Adipocyte (in vitro differentiated cells): ENCODE measurements around the gene FXYD7.
"Not testable (repeated sequence)": the region's sequence is repeated elsewhere in the genome, so short reads cannot be mapped to it uniquely, and the experiment has no call there.

Experiments
- DNase-seq: peaks from one replicate; pipeline ENCODE4 v3.0.0-alpha.2; 2015; ENCODE audit warnings: low read depth
- H3K27me3 ChIP-seq: replicated peaks from 2 replicates; pipeline ENCODE4 v1.7.0; 2013; ENCODE audit warnings: mild to moderate bottlenecking, low read length, moderate library complexity; ENCODE audit not compliant: control insufficient read depth, insufficient read depth
- H3K36me3 ChIP-seq: 2 replicates; pipeline ENCODE4 v1.7.0; 2013; ENCODE audit warnings: low read length, mild to moderate bottlenecking, moderate library complexity; ENCODE audit not compliant: control insufficient read depth, insufficient read depth, severe bottlenecking
- H3K4me1 ChIP-seq: 2 replicates; pipeline ENCODE4 v1.7.0; 2013; ENCODE audit warnings: mild to moderate bottlenecking, low read length, moderate library complexity; ENCODE audit not compliant: control insufficient read depth, insufficient read depth
- H3K4me3 ChIP-seq: 2 replicates; pipeline ENCODE4 v1.7.0; 2013; ENCODE audit warnings: mild to moderate bottlenecking, low read length, moderate library complexity
- H3K9ac ChIP-seq: 2 replicates; pipeline ENCODE4 v1.7.0; 2013; ENCODE audit warnings: mild to moderate bottlenecking, low read length, moderate library complexity
- H3K9me3 ChIP-seq: 2 replicates; pipeline ENCODE4 v1.7.0; 2013; ENCODE audit warnings: mild to moderate bottlenecking, low read length, moderate library complexity; ENCODE audit not compliant: control insufficient read depth

The FXYD7 gene, protein sequence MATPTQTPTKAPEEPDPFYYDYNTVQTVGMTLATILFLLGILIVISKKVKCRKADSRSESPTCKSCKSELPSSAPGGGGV

DNA sequence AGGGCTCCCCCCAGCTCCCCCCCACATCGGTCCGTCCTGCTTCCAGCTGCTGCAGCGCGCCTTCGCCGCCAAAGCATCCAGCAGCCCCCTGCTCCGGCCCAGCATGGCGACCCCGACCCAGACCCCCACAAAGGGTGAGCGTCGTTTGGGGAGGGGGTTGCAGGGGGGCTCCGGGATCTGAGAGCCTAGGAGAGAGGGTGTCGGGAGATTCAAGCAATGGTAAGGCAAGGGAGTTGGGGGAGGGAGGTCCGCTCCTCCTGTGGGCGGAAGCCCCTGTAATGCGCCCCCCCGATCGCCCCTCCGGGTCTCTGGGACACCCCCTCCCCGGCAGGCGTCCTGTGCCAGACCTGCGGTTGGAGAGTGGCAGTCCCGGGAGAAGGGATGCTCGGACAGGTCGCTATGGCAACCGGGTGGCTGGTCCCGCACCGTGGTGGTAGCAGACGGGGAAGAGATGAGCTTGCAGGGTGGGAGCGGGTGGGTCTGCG, at the start of gene FXYD7:
TSS of gene FXYD7 (plus strand) at position 25 of the 485 bp plus-strand sequence. CDS start at position 104, 79 bp downstream.
- Histone ChIP-seq H3K9me3 (no peaks in the 10 kb centered on the region), H3K27me3 (peaks cover 4% of the 10 kb centered on the region), H3K9ac (no peak within 1 kb of the TSS), H3K4me3 (no peak within 1 kb of the TSS), H3K4me1 (peaks cover 30% of the 10 kb centered on the region), H3K36me3 (no peaks in the 10 kb centered on the region)
- no peak for DNase-seq

DNA sequence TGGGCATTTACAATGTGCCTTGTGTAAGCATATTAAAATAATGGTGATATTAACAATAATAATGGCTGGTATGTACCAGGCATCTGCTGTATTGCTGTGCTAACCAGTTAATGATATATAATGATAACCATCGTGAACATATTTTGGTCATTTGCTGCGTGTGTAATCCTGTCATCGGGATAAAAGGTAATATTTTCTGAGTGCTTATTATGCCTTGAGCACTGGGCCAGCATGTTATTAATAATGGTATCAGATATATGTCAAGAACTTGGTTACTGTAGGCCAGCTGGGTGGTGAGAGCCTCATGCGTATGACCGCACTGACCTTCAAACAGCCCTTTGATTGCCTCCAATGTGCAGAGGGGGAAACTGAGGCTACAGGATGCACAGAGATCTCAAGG, 49.6 kb upstream of the FXYD7 start:
- Histone ChIP-seq H3K9me3 (no peaks in the 10 kb centered on the region), H3K9ac (no peak overlapping the region), H3K36me3 (no peaks in the 10 kb centered on the region), H3K4me1 (peaks cover 4% of the 10 kb centered on the region), H3K4me3 (no peak overlapping the region), H3K27me3 (peaks cover 7% of the 10 kb centered on the region)
- DNase-seq: no peak

DNA sequence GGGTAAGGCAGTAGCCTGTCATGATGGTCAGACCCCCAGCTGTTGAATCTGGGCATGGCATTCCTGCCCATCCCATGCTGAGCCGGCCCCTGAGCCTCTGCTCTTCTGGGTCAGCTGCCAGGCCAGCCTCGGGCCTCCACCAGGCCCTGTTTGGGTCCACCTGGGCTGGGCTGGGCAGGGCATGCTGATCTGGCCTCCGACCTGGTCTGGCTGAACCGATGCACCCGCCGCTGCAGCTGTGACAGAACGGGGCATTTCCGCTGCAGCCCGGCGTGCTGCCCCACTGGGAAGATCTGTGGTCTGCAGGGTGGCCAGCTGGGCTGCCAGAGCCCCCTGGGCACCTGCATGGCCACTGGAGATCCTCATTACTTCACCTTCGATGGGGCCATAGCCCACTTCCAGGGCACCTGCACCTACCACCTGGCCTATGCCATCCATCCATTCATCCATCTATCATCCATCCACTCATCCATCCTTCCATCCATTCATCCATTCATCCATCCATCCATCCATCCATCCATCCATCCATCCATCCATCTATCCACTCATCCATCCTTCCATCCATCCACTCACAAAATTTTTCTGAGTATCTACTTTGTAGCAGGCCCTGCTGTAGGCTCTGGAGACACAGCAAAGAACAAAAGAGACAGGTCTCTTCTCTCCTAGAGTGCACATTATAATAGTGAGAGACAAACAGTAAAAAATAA, 49.0 kb upstream of the FXYD7 start:
- no peak overlapping the region for H3K9ac ChIP-seq
- no peak overlapping the region for H3K4me3 ChIP-seq
- H3K36me3 ChIP-seq: no peaks in the 10 kb centered on the region
- peaks cover 4% of the 10 kb centered on the region for H3K4me1 ChIP-seq
- DNase-seq: no peak
- peaks cover 7% of the 10 kb centered on the region for H3K27me3 ChIP-seq
- no peaks in the 10 kb centered on the region for H3K9me3 ChIP-seq

DNA sequence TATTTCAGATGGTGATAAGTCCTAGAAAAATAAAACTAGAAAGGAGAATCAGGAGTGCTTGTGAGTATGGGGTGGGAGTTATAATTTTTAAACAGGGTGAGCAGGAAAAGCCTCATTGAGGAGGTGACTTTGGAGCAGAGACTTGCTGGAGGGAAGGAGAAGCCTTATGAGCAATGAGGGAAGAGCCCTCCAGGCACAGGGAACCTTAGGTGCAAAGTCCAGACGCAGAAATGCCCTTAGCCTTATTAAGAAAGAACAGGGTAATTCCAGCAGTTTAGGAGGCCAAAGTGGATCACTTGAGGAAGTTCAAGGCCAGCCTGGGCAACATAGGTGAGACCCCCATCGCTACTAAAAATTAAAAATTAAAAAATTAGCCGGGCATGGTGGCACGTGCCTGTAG, 48.4 kb upstream of the FXYD7 start:
- Histone ChIP-seq H3K9me3 (no peaks in the 10 kb centered on the region), H3K27me3 (peaks cover 7% of the 10 kb centered on the region), H3K36me3 (no peaks in the 10 kb centered on the region)

DNA sequence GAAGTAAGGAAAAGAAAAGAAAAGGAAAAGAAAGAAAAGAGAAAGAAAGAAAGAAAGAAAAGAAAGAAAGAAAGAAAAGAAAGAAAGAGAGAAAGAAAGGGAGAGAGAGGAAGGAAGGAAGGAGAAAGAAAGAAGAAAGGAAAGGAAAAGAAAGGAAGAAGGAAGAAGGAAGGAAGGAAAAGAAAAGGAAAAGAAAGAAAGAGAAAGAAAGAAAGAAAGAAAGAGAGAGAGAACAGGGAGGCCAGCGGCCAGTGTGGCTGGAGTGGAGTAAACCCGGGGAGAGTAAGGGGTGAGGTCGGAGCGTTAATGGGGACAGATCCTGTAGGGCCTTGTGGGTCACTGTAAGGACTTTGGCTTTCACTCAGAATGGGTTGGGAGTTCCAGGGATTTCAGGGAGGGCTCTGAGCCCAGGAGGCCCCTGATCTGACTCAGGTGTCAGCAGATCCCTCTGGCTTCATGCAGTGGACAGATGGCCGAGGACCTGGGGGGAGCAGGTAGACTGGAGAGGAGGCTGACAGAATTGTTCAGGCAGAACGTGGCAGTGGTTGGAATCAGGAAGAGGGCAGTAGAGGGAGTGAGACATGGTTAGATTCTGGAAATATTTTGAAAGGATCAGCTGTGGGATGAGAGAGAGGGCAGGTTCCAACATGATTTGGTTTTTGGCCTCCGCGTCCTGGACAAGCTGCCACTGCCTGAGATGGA, 47.2 kb upstream of the FXYD7 start:
- Histone ChIP-seq H3K4me3 (no peak overlapping the region), H3K9ac (no peak overlapping the region), H3K4me1 (peaks cover 1% of the 10 kb centered on the region), H3K9me3 (no peaks in the 10 kb centered on the region), H3K27me3 (peaks cover 7% of the 10 kb centered on the region), H3K36me3 (no peaks in the 10 kb centered on the region)
- no peak for DNase-seq

More for the DNA sequence above, 48.4 kb upstream of the FXYD7 start:
- Histone ChIP-seq H3K9ac (no peak overlapping the region), H3K4me1 (peaks cover 4% of the 10 kb centered on the region), H3K4me3 (no peak overlapping the region)
- DNase-seq: no peak

DNA sequence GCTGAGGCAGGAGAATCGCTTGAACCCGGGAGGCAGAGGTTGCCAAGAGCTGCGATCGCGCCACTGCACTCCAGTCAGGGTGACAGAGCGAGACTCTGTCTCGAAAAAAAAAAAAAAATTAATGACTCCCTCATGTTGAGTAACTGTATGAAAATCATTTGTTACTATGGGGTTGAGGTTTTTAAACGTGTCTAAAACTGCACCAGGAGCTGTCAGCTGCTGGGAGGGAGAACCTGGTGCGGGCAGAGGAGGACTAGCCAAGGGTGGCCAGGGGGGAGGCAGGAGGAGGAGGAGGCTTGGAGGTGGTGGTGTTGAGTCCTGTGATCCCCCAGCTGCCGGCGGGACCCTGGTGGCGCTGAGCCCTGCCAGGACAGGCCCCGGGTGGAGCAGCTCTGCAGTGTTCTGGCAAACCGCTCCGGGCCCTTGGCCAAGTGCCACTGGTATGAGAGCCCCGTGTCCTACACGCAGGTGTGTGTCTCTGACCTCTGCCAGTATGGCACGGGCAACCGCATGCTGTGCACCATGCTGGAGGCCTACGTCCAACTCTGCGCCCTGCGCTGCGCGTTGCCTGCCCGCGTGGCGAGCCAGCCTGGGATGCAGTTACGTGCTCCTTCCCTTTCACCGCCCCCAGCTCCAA, 44.5 kb upstream of the FXYD7 start:
- Histone ChIP-seq H3K9ac (no peak overlapping the region), H3K27me3 (peaks cover 5% of the 10 kb centered on the region), H3K4me3 (no peak overlapping the region), H3K4me1 (no peaks in the 10 kb centered on the region), H3K9me3 (no peaks in the 10 kb centered on the region), H3K36me3 (no peaks in the 10 kb centered on the region)
- DNase-seq: no peak

DNA sequence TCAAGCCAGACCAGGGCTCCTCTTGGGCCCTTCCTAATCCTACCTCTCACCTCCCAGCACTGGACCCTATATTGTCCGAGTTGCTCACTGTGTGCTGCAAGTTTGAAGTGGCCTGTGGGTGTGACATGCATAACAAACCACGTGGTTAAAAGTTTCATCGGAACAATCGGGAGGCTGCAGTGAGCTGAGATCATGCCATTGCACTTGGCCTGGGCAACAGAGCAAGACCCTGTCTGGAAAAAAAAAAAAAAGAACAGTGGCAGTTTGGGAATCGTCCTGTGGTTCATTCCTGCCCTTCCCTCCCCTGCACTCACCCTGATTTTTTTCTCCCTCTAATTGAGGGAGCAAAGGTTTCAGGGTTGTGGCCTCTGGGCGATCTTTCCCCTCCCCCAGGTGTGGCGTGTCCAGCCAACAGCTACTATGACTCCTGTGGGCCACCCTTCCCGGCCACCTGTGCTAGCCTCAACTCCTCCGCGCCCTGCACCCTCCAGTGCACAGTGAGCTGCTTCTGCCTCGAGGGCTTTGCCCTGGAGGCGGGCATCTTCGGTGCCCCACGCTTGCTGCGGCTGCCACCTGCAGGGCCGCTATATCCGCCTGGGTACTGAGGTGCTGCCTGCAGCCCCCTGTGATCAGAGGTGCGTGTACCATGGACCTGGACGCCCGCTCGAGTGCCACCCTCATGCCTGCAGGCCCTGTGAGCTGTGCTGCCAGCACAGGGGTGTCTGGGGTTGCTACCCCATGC, 43.7 kb upstream of the FXYD7 start:
- H3K27me3 ChIP-seq: peaks cover 5% of the 10 kb centered on the region
- H3K4me3 ChIP-seq: no peak overlapping the region
- no peaks in the 10 kb centered on the region for H3K9me3 ChIP-seq
- no peak for DNase-seq
- no peaks in the 10 kb centered on the region for H3K4me1 ChIP-seq
- H3K9ac ChIP-seq: no peak overlapping the region
- no peaks in the 10 kb centered on the region for H3K36me3 ChIP-seq

DNA sequence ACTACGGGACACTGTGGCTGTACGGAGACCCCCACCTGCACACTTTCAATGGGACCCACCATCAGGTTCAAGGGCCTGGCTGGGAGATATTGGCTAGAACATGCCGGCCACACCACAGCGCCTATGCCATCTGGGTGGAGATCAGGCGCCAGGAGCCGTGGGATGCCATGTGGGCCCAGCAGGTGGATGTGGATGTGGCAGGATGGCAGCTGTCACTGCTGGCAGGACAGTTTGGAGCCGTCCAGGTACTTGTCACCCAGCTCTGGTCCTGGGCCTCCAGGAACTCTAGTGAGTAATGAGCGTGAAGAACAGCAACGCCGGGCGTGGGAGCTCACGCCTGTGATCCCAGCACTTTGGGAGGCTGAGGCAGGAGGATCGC, 43.2 kb upstream of the FXYD7 start:
- Histone ChIP-seq H3K27me3 (peaks cover 5% of the 10 kb centered on the region), H3K36me3 (no peaks in the 10 kb centered on the region), H3K4me1 (no peaks in the 10 kb centered on the region), H3K9ac (no peak overlapping the region), H3K4me3 (no peak overlapping the region), H3K9me3 (no peaks in the 10 kb centered on the region)
- DNase-seq: no peak

DNA sequence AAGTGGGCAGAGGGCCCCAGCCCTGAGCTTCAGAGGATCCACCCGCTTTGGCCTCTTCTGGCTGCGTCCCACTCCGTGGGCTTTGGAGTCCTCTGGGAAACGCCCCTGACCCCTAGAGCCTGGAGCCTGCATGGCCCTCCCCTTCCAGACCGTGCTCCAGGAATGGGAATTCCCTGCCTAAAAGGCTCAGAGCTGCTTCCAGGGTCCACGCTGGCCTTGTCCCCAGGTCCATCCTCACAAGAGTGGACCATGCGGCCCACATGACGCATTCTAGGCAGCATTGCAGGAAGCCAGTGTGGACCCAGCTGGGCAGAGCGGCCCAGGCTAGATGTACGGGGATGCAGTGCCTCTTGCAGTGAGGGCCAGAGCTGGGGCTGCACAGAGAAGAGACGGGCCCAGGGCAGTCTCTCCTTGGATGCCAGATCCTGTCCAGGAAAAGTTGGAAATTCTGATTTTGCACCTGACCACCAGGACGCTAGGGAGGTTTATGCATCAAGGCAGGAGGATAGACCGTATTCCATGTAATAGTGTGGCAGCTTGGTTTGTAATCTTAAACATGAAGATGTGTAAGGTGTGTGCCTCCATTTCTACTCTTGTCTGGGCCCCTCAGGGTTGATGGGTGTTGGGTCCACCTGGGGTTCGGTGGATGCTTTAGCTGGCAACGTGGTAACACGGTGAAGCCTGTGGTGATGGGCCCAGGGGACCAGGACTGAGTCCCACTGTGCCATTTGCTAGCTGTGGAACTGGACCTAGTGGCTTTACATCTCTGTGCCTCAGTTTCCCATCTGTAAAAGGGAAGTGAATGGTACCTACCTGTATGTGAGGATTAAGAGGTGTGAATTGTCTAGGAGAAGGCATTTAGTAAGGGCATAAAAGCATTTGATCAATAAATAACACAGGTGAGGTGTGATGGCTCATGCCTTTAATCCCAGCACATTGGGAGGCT, 42.2 kb upstream of the FXYD7 start:
- no peak for DNase-seq
- Histone ChIP-seq H3K9me3 (no peaks in the 10 kb centered on the region), H3K4me1 (no peaks in the 10 kb centered on the region), H3K27me3 (peaks cover 5% of the 10 kb centered on the region), H3K9ac (no peak overlapping the region), H3K36me3 (no peaks in the 10 kb centered on the region), H3K4me3 (no peak overlapping the region)

DNA sequence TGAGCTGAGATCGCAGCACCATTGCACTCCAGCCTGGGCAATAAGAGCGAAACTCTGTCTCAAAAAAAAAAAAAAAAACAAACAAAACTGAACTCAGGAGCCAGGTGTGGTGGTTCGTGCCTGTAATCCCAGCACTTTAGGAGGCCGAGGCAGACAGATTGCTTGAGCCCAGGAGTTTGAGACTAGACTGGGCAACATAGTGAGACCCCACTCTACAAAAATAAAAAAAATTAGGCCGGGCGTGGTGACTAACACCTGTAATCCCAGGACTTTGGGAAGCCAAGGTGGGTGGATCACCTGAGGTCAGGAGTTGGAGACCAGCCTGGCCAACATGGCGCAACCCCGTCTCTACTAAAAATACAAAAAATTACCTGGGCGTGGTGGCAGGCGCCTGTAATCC, 41.1 kb upstream of the FXYD7 start:
- DNase-seq, H3K27me3 ChIP-seq, H3K4me3 ChIP-seq, H3K9me3 ChIP-seq, H3K36me3 ChIP-seq, H3K9ac ChIP-seq, H3K4me1 ChIP-seq: not testable (repeated sequence)
